HCT116 (cell line): ENCODE results near the gene SCYGR7. TPM values are rescaled to one million over a fixed set of nuclear protein-coding genes. Genes with fewer than 3 reads are reported as not detected.

Experiments
- ATAC-seq: fragments of 200-7000 bp; cut with Tn5 transposase; 2 replicates; pipeline ENCODE4 v1.9.1; 2020; ENCODE audit warnings: mild to moderate bottlenecking, moderate library complexity
- BruUV-seq: library from RNA; stranded (reverse); fragments of 400-500 nt; replicated peaks from 2 replicates; lab custom pipeline; 2021; lab: Mats Ljungman, UMichigan
- CTCF ChIA-PET: fragments of 300-600 bp; sonication (Branson Sonifier 250); formaldehyde crosslinking; loops from one replicate; lab custom pipeline; 2021; ENCODE audit warnings: antibody characterized with exemption; lab: Charles Lee
- POLR2A ChIA-PET: fragments of 300-600, 350-600 bp; sonication (Branson Sonifier 250); formaldehyde crosslinking; loops from one replicate; lab custom pipeline; 2021; ENCODE audit warnings: antibody characterized with exemption; lab: Charles Lee
- RAD21 ChIA-PET, 2 experiments: fragments of 300-600 bp; sonication (Branson Sonifier 250); formaldehyde crosslinking; loops; one replicate each; lab custom pipeline; 2023; ENCODE audit warnings: low total read pairs in 2 of 2; ENCODE audit not compliant: uncharacterized antibody in 2 of 2, unreplicated experiment in 2 of 2, low non-redundant PET in 1 of 2; lab: Charles Lee
- DNase-seq: peaks from one replicate; pipeline ENCODE4 v3.0.0-alpha.2; 2010; ENCODE audit warnings: low read depth, low spot score
- H2AFZ ChIP-seq: fragments of 200-600 bp; shearing (Covaris generic), sonication (generic); 2 replicates; pipeline ENCODE4 v1.6.1; 2017; ENCODE audit warnings: low read depth, mixed run types, mixed read lengths, antibody characterized with exemption, low read length; ENCODE audit not compliant: poor library complexity, severe bottlenecking
- H3K27ac ChIP-seq: 2 replicates; pipeline ENCODE4 v1.5.1; 2012; ENCODE audit warnings: low read depth, low read length
- H3K27me3 ChIP-seq: fragments of 200-600 bp; sonication (generic); 2 replicates; pipeline ENCODE4 v1.6.1; 2016; ENCODE audit warnings: mixed run types, low read length, mixed read lengths; ENCODE audit not compliant: insufficient read depth
- H3K36me3 ChIP-seq, 2 experiments: fragments of 200-500 bp in 1 of 2; fragments of 200-600 bp in 1 of 2; sonication (Bioruptor generic) in 1 of 2; sonication (generic) in 1 of 2; 2 replicates each; pipeline versions ENCODE4 v1.5.1 to v1.6.1; 2014 to 2016; ENCODE audit warnings: low read length in 2 of 2, inconsistent platforms in 1 of 2, mixed read lengths in 1 of 2, mixed run types in 1 of 2; ENCODE audit not compliant: insufficient read depth in 2 of 2, control insufficient read depth in 1 of 2
- H3K4me1 ChIP-seq, 2 experiments: fragments of 200-600 bp in 1 of 2; sonication (generic) in 1 of 2; 2 replicates each; pipeline versions ENCODE4 v1.5.1 to v1.6.1; 2012 to 2017; ENCODE audit warnings: low read length in 2 of 2, inconsistent platforms in 1 of 2, mild to moderate bottlenecking in 1 of 2, mixed read lengths in 1 of 2, mixed run types in 1 of 2, moderate library complexity in 1 of 2; ENCODE audit not compliant: insufficient read depth in 2 of 2, control insufficient read depth in 1 of 2
- H3K4me2 ChIP-seq: fragments of 200-600 bp; sonication (generic); 2 replicates; pipeline ENCODE4 v1.6.1; 2017; ENCODE audit warnings: mixed run types, low read length, mixed read lengths
- H3K4me3 ChIP-seq, 2 experiments: fragments of 200-600 bp in 1 of 2; sonication (generic) in 1 of 2; replicated peaks in 1 of 2; 2 replicates each; pipeline ENCODE4 v1.5.1; 2011 to 2016; ENCODE audit warnings: low read length in 2 of 2, control low read depth in 1 of 2, low read depth in 1 of 2, mild to moderate bottlenecking in 1 of 2, mixed read lengths in 1 of 2, mixed run types in 1 of 2
- H3K79me2 ChIP-seq: fragments of 200-600 bp; sonication (generic); 2 replicates; pipeline ENCODE4 v1.6.1; 2017; ENCODE audit warnings: mild to moderate bottlenecking, mixed run types, low read length, moderate library complexity, mixed read lengths; ENCODE audit not compliant: insufficient read depth
- H3K9ac ChIP-seq: fragments of 200-600 bp; sonication (generic); 2 replicates; pipeline ENCODE4 v1.6.1; 2016; ENCODE audit warnings: low read length, mixed read lengths
- H3K9me2 ChIP-seq: fragments of 200-600 bp; sonication (generic), shearing (Covaris generic); 2 replicates; pipeline ENCODE4 v1.6.1; 2017; ENCODE audit warnings: mixed run types, mild to moderate bottlenecking, moderate library complexity; ENCODE audit not compliant: insufficient read depth
- H3K9me3 ChIP-seq, 2 experiments: fragments of 200-500 bp in 1 of 2; fragments of 200-600 bp in 1 of 2; sonication (Bioruptor generic) in 1 of 2; sonication (generic) in 1 of 2; 2 replicates each; pipeline ENCODE4 v1.6.1; 2014 to 2017; ENCODE audit warnings: low read length in 2 of 2, mixed read lengths in 2 of 2, inconsistent platforms in 1 of 2, low read depth in 1 of 2, mild to moderate bottlenecking in 1 of 2, mixed run types in 1 of 2, moderate library complexity in 1 of 2; ENCODE audit not compliant: control insufficient read depth in 1 of 2, insufficient read depth in 1 of 2
- H4K20me1 ChIP-seq: fragments of 200-600 bp; sonication (generic), shearing (Covaris generic); 2 replicates; pipeline ENCODE4 v1.6.1; 2017; ENCODE audit warnings: mixed run types, mild to moderate bottlenecking, moderate library complexity; ENCODE audit not compliant: insufficient read depth
- ATF3 ChIP-seq: IDR thresholded peaks from 2 replicates; pipeline ENCODE4 v1.6.1; 2012
- EGR1 ChIP-seq: IDR thresholded peaks from 2 replicates; pipeline ENCODE4 v1.6.1; 2012; ENCODE audit warnings: low read depth
- ELF1 ChIP-seq: IDR thresholded peaks from 2 replicates; pipeline ENCODE4 v1.6.1; 2012; ENCODE audit warnings: low read depth, borderline replicate concordance
- EZH2 ChIP-seq: fragments of 200-600 bp; sonication (generic); IDR thresholded peaks from 2 replicates; pipeline ENCODE4 v1.6.1; 2017; ENCODE audit warnings: antibody characterized with exemption, mixed run types
- EZH2phosphoT487 ChIP-seq: fragments of 200-600 bp; IDR thresholded peaks from 2 replicates; pipeline ENCODE4 v1.6.1; 2018; ENCODE audit warnings: antibody characterized with exemption, borderline replicate concordance
- FOSL1 ChIP-seq: IDR thresholded peaks from 2 replicates; pipeline ENCODE4 v1.6.1; 2012; ENCODE audit warnings: low read depth
- JUND ChIP-seq: IDR thresholded peaks from 2 replicates; pipeline ENCODE4 v1.6.1; 2012
- MAX ChIP-seq: IDR thresholded peaks from 2 replicates; pipeline ENCODE4 v1.6.1; 2012
- POLR2A ChIP-seq: IDR thresholded peaks from 2 replicates; pipeline ENCODE4 v1.7.0; 2011; ENCODE audit warnings: borderline replicate concordance; ENCODE audit not compliant: insufficient read depth, insufficient read length; ENCODE audit errors: extremely low read depth
- POLR2AphosphoS5 ChIP-seq: IDR thresholded peaks from 2 replicates; pipeline ENCODE4 v1.6.1; 2011; ENCODE audit warnings: mild to moderate bottlenecking, low read depth, low read length, moderate library complexity
- RAD21 ChIP-seq: IDR thresholded peaks from 2 replicates; pipeline ENCODE4 v1.6.1; 2012; ENCODE audit warnings: low read depth, mild to moderate bottlenecking
- SIN3A ChIP-seq: IDR thresholded peaks from 2 replicates; pipeline ENCODE4 v1.6.1; 2012; ENCODE audit warnings: low read depth
- SP1 ChIP-seq: IDR thresholded peaks from 2 replicates; pipeline ENCODE4 v1.6.1; 2012; ENCODE audit warnings: low read depth
- SRF ChIP-seq: IDR thresholded peaks from 2 replicates; pipeline ENCODE4 v1.6.1; 2012; ENCODE audit warnings: low read depth
- TCF7L2 ChIP-seq: IDR thresholded peaks from 2 replicates; pipeline ENCODE4 v1.7.0; 2011; ENCODE audit warnings: borderline replicate concordance, inconsistent platforms; ENCODE audit not compliant: insufficient read depth, insufficient read length; ENCODE audit errors: extremely low read depth
- YY1 ChIP-seq: IDR thresholded peaks from 2 replicates; pipeline ENCODE4 v1.6.1; 2011; ENCODE audit warnings: low read length, low read depth, moderate library complexity, mild to moderate bottlenecking; ENCODE audit not compliant: insufficient replicate concordance; ENCODE audit errors: extremely low read depth
- ZBTB33 ChIP-seq: IDR thresholded peaks from 2 replicates; pipeline ENCODE4 v1.6.1; 2011; ENCODE audit warnings: mild to moderate bottlenecking, low read length, moderate library complexity; ENCODE audit not compliant: insufficient replicate concordance; ENCODE audit errors: extremely low read depth
- ZFX ChIP-seq: fragments of 450-650 bp; IDR thresholded peaks from 2 replicates; pipeline ENCODE4 v1.6.1; 2017
- ZNF274 ChIP-seq: fragments of 200-500 bp; sonication (Bioruptor generic); IDR thresholded peaks from 2 replicates; pipeline ENCODE4 v1.6.1; 2014; ENCODE audit warnings: mild to moderate bottlenecking, low read depth, low read length, inconsistent platforms
- intact Hi-C: fragments of 100-400 bp; cut with micrococcal nuclease; formaldehyde crosslinking; loops from 2 replicates; pipeline ENCODE4 v1.10.0; 2022
- total RNA-seq: library from RNA; stranded (reverse); gene quantifications from one replicate; pipeline ENCODE4 v1.2.1, GENCODE V29; 2021; ENCODE audit not compliant: unreplicated experiment

SCYGR7 gene
- total RNA-seq, 1 experiment from 2014 or later: not detected

GRCh38 chr2:227765788-227766372, 37.7 kb downstream of the SCYGR7 start:
- DNase-seq (no peak), ATAC-seq (peak; percentile 13; the same call in 1 of the 2 replicates)
- CTCF ChIA-PET: interaction anchor here (0.6 to 3.9 kb wide), 18 partner anchors 8 to 635 kb away, joined by 3 to 72 read pairs (median 6); no protein-coding TSS in a partner anchor
- Histone ChIP-seq H3K4me1 (peaks cover 0 to 6% of the 10 kb centered on the region in 2 experiments; a peak in 1 of 4 replicates), H3K27me3 (no peaks in the 10 kb centered on the region), H3K9ac (no peak overlapping the region), H3K79me2 (no peaks in the 10 kb centered on the region), H4K20me1 (no peaks in the 10 kb centered on the region), H3K9me3 (no peaks in the 10 kb centered on the region), H3K4me2 (peak overlapping the region; percentile 0; the same call in 1 of the 2 replicates), H3K4me3 (no peak overlapping the region), H3K27ac (no peak overlapping the region), H3K36me3 (no peaks in the 10 kb centered on the region), H3K9me2 (no peaks in the 10 kb centered on the region), H2AFZ (peak overlapping the region; percentile 57)
- TF ChIP-seq SRF (no peak), YY1 (no peak), EGR1 (no peak), ELF1 (no peak), ZBTB33 (no peak), RAD21 (no peak), JUND (no peak), SIN3A (no peak), EZH2phosphoT487 (no peak), ATF3 (no peak), FOSL1 (no peak), MAX (no peak), POLR2AphosphoS5 (no peak), TCF7L2 (no peak), SP1 (no peak), ZFX (no peak), ZNF274 (no peak), EZH2 (no peak), POLR2A (no peak)
- RAD21 ChIA-PET: interaction anchor here (0.7 to 2.4 kb wide), 6 partner anchors 25 to 528 kb away, joined by 3 to 22 read pairs (median 6); no protein-coding TSS in a partner anchor
- no TSS peak for BruUV-seq
- intact Hi-C loops: loop anchor here (1.0 to 10.0 kb wide), 5 partner anchors 108 to 636 kb away; no protein-coding TSS in a partner anchor
- POLR2A ChIA-PET: interaction anchor here (1.4 kb wide), 1 partner anchor 107 kb away, joined by 11 read pairs; no protein-coding TSS in a partner anchor
